ENCODE results near the gene ZNF175. TPM values are rescaled to one million over a fixed set of nuclear protein-coding genes. Genes with fewer than 3 reads are reported as not detected.
A peak's percentile ranks its signal among the peaks of the same experiment; 100 is the strongest.

The ZNF175 gene
- total RNA-seq, 2 experiments from 2014 or later: 7.1 to 7.9 TPM

DNA sequence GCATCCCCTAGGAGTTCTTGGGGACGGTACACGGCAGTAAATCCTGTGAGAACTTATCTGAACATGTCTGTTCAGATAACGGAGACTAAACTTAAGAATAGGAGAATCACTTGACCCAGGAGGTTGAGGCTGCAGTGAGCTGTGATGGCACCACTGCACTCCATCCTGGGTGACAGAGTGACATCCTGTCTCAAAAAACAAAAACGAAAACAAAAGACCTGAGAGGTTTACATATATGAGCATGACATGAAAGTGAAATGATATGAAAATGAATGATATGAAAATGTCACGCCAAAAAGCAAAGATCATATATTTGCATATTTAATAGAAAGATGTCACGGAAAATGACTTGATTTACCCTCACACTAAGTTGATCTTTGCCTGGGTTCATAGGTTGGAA, 5.8 kb downstream of the ZNF175 start:
- Mint-ChIP-seq H3K9me3 (peaks cover 1% of the 10 kb centered on the region), H3K27ac (no peak overlapping the region), H3K4me1 (ENCODE audit: low read depth) (peaks cover 22% of the 10 kb centered on the region), H3K27me3 (no peaks in the 10 kb centered on the region), H3K36me3 (peaks cover 68% of the 10 kb centered on the region), H3K4me3 (no peak overlapping the region)
- DNase-seq: no peak
- POLR2A ChIA-PET: no interaction called here
- intact Hi-C loops (cut with micrococcal nuclease): loop anchor here (10.0 kb wide), 2 partner anchors 78 to 102 kb away; partner anchors contain the start of gene CEACAM18
- CTCF ChIA-PET: interaction anchor here (0.6 kb wide), 1 partner anchor 56 kb away, joined by 4 read pairs; no protein-coding TSS in a partner anchor

DNA sequence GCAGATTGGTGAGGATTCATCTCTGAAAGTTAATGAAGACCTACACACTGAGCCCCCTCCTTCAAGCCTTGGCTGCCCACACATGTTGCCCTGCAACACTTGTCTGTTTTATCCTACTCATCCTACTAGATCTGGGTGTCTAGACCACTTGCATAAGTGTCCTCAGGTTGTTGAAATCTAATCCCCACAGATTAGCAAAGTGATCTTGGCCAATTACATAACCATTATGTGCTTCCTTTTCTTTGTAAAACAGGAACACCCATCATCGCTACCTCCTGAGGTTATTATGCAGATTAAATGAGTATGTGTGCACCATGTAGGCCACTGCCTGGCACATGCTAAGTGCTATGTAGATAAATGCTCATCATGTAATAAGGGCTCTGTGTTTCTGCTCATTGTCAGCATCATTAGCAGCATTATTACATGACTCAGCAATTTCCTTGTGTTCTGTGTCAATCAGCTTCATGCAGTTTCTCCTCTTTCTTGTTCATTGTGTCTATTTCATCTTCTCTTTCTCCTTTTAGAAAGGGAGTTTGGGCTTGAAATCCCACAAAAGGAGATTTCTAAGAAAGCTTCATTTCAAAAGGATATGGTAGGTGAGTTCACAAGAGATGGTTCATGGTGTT, 15.1 kb downstream of the ZNF175 start:
- Mint-ChIP-seq H3K9me3 (peaks cover 74% of the 10 kb centered on the region), H3K4me3 (no peak overlapping the region), H3K27ac (no peak overlapping the region), H3K27me3 (no peaks in the 10 kb centered on the region), H3K4me1 (ENCODE audit: low read depth) (no peaks in the 10 kb centered on the region), H3K36me3 (peaks cover 75% of the 10 kb centered on the region)
- DNase-seq: no peak
- intact Hi-C loops (cut with micrococcal nuclease): no loop called here
- POLR2A ChIA-PET: no interaction called here
- CTCF ChIA-PET: interaction anchor here (0.8 kb wide), 1 partner anchor 113 kb away, joined by 3 read pairs; no protein-coding TSS in a partner anchor

DNA sequence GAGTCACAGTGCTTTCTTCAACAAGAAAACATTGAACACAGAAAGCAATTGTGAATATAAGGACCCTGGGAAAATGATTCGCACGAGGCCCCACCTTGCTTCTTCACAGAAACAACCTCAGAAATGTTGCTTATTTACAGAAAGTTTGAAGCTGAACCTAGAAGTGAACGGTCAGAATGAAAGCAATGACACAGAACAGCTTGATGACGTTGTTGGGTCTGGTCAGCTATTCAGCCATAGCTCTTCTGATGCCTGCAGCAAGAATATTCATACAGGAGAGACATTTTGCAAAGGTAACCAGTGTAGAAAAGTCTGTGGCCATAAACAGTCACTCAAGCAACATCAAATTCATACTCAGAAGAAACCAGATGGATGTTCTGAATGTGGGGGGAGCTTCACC, 15.7 kb downstream of the ZNF175 start:
- Mint-ChIP-seq H3K36me3 (peaks cover 69% of the 10 kb centered on the region), H3K27ac (no peak overlapping the region), H3K9me3 (peaks cover 75% of the 10 kb centered on the region), H3K4me1 (ENCODE audit: low read depth) (no peaks in the 10 kb centered on the region), H3K4me3 (no peak overlapping the region), H3K27me3 (no peaks in the 10 kb centered on the region)
- no peak for DNase-seq
- CTCF ChIA-PET: interaction anchor here (0.8 kb wide), 1 partner anchor 113 kb away, joined by 3 read pairs; no protein-coding TSS in a partner anchor
- POLR2A ChIA-PET: no interaction called here
- intact Hi-C loops (cut with micrococcal nuclease): no loop called here

DNA sequence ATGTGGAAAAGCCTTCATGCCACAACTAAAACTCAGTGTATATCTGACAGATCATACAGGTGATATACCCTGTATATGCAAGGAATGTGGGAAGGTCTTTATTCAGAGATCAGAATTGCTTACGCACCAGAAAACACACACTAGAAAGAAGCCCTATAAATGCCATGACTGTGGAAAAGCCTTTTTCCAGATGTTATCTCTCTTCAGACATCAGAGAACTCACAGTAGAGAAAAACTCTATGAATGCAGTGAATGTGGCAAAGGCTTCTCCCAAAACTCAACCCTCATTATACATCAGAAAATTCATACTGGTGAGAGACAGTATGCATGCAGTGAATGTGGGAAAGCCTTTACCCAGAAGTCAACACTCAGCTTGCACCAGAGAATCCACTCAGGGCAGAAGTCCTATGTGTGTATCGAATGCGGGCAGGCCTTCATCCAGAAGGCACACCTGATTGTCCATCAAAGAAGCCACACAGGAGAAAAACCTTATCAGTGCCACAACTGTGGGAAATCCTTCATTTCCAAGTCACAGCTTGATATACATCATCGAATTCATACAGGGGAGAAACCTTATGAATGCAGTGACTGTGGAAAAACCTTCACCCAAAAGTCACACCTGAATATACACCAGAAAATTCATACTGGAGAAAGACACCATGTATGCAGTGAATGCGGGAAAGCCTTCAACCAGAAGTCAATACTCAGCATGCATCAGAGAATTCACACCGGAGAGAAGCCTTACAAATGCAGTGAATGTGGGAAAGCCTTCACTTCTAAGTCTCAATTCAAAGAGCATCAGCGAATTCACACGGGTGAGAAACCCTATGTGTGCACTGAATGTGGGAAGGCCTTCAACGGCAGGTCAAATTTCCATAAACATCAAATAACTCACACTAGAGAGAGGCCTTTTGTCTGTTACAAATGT, 16.4 kb downstream of the ZNF175 start:
- H3K27ac Mint-ChIP-seq: no peak overlapping the region
- H3K4me3 Mint-ChIP-seq: no peak overlapping the region
- CTCF ChIA-PET: interaction anchor here (0.8 kb wide), 1 partner anchor 114 kb away, joined by 3 read pairs; no protein-coding TSS in a partner anchor
- H3K4me1 Mint-ChIP-seq (ENCODE audit: low read depth): no peaks in the 10 kb centered on the region
- no peaks in the 10 kb centered on the region for H3K27me3 Mint-ChIP-seq
- no peak for DNase-seq
- intact Hi-C loops (cut with micrococcal nuclease): no loop called here
- peaks cover 62% of the 10 kb centered on the region for H3K36me3 Mint-ChIP-seq
- peaks cover 73% of the 10 kb centered on the region for H3K9me3 Mint-ChIP-seq
- POLR2A ChIA-PET: no interaction called here

GRCh38 chr19:51589511-51589910, 18.4 kb downstream of the ZNF175 start:
- intact Hi-C loops (cut with micrococcal nuclease): no loop called here
- Mint-ChIP-seq H3K9me3 (peaks cover 59% of the 10 kb centered on the region), H3K27me3 (no peaks in the 10 kb centered on the region), H3K36me3 (peaks cover 42% of the 10 kb centered on the region), H3K4me1 (ENCODE audit: low read depth) (peaks cover 11% of the 10 kb centered on the region), H3K27ac (no peak overlapping the region), H3K4me3 (no peak overlapping the region)
- ChIA-PET CTCF (no interaction called here), POLR2A (no interaction called here)
- DNase-seq: no peak

GRCh38 chr19:51590441-51590840, 19.4 kb downstream of the ZNF175 start:
- ChIA-PET CTCF (interaction anchor here (1.2 kb wide), 1 partner anchor 118 kb away, joined by 3 read pairs; no protein-coding TSS in a partner anchor), POLR2A (no interaction called here)
- peaks cover 34% of the 10 kb centered on the region for H3K36me3 Mint-ChIP-seq
- no peak for DNase-seq
- H3K4me3 Mint-ChIP-seq: no peak overlapping the region
- peaks cover 16% of the 10 kb centered on the region for H3K4me1 Mint-ChIP-seq (ENCODE audit: low read depth)
- H3K9me3 Mint-ChIP-seq: peaks cover 51% of the 10 kb centered on the region
- intact Hi-C loops (cut with micrococcal nuclease): loop anchor here (10.0 kb wide), 1 partner anchor 196 kb away; the partner anchor contains the start of gene C19orf84
- no peak overlapping the region for H3K27ac Mint-ChIP-seq
- H3K27me3 Mint-ChIP-seq: no peaks in the 10 kb centered on the region

DNA sequence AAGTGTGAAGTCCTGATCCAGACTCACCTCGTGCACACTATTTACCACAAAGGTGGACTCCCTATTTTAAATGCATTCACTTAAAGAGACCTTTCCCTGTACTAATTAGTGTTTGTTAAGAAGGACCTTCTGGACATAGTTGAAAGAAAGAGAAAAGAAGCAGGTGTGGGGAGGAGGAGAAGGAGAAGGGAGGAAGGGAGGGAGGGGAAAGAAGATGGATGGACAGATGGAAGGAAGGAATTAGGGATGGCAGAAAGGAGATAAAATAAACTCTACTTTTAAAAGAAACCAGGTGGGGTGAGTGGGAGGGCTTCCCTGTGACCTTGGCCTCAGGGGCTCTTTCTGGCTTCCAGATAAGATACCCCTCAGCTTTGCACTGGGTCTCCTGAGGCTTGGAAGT, 21.4 kb downstream of the ZNF175 start:
- no peak overlapping the region for H3K27ac Mint-ChIP-seq
- CTCF ChIA-PET: no interaction called here
- DNase-seq: no peak
- H3K36me3 Mint-ChIP-seq: peaks cover 13% of the 10 kb centered on the region
- H3K9me3 Mint-ChIP-seq: peaks cover 31% of the 10 kb centered on the region
- POLR2A ChIA-PET: no interaction called here
- intact Hi-C loops (cut with micrococcal nuclease): loop anchor here (10.0 kb wide), 1 partner anchor 198 kb away; the partner anchor contains the start of gene C19orf84
- peaks cover 16% of the 10 kb centered on the region for H3K4me1 Mint-ChIP-seq (ENCODE audit: low read depth)
- no peaks in the 10 kb centered on the region for H3K27me3 Mint-ChIP-seq
- peak overlapping the region; percentile 27 for H3K4me3 Mint-ChIP-seq

GRCh38 chr19:51593138-51593890, 22.2 kb downstream of the ZNF175 start:
- peaks cover 3% of the 10 kb centered on the region for H3K27me3 Mint-ChIP-seq
- H3K9me3 Mint-ChIP-seq: peaks cover 23% of the 10 kb centered on the region
- ChIA-PET CTCF (no interaction called here), POLR2A (no interaction called here)
- H3K4me3 Mint-ChIP-seq: peak overlapping the region; percentile 81
- DNase-seq: no peak
- intact Hi-C loops (cut with micrococcal nuclease): loop anchor here (10.0 kb wide), 1 partner anchor 199 kb away; the partner anchor contains the start of gene C19orf84
- H3K27ac Mint-ChIP-seq: no peak overlapping the region
- H3K4me1 Mint-ChIP-seq (ENCODE audit: low read depth): peaks cover 16% of the 10 kb centered on the region
- H3K36me3 Mint-ChIP-seq: peaks cover 9% of the 10 kb centered on the region

DNA sequence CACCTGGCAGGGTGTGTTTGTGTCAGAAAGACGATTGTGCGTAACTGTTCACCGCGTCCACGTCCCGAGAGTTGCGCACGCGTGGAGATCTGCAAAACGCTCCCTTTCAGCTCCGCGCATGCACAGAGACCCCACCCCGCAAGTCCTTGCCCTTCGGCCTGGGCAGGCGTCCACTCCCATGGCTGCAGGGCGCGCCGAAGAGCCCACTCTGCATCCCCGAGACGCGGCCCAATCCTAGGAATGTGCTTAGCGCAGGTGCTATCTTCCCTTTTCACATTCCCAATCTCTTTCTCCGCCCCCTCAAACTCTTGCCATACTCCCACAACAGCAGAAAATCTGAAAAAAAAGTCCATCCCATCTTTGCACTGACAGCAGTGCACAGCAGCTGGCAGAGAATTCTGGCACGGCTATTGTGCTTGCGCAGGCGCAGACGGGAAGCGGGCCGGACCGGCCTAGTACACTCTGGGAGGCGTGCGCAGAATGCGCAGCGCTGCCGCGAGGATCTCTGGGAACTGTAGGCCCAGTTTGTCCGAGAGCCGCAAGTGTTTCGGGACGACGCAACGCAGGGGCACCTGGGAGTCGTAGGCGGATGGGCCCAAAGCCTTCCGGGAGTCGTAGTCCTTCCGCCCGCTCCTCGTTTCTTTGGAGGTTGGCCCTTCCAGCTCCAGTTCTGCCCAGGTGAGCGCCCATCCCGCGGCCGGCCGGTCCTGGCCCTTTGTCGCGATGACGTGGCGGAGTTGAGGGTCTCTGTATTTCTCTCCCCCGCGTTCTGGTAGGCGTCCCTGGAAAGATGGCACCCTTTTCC, 23.1 kb downstream of the ZNF175 start:
- ChIA-PET CTCF (interaction anchor here (1.9 kb wide), 1 partner anchor 63 kb away, joined by 7 read pairs; no protein-coding TSS in a partner anchor), POLR2A (no interaction called here)
- H3K27me3 Mint-ChIP-seq: peaks cover 3% of the 10 kb centered on the region

GRCh38 chr19:51594774-51595109, 23.7 kb downstream of the ZNF175 start:
- ChIA-PET POLR2A (no interaction called here), CTCF (interaction anchor here (1.9 kb wide), 1 partner anchor 62 kb away, joined by 7 read pairs; no protein-coding TSS in a partner anchor)
- H3K9me3 Mint-ChIP-seq: peaks cover 13% of the 10 kb centered on the region
- H3K36me3 Mint-ChIP-seq: peaks cover 2% of the 10 kb centered on the region
- H3K27ac Mint-ChIP-seq: peak overlapping the region; percentile 13
- peak overlapping the region; percentile 81 for H3K4me3 Mint-ChIP-seq
- intact Hi-C loops (cut with micrococcal nuclease): loop anchor here (1.0 to 10.0 kb wide), 2 partner anchors 23 to 200 kb away; partner anchors contain the start of genes C19orf84 and ZNF175
- H3K27me3 Mint-ChIP-seq: peaks cover 3% of the 10 kb centered on the region
- no peak for DNase-seq
- H3K4me1 Mint-ChIP-seq (ENCODE audit: low read depth): peaks cover 16% of the 10 kb centered on the region

More for the DNA sequence above, 23.1 kb downstream of the ZNF175 start:
- DNase-seq: peak; percentile 97
- intact Hi-C loops (cut with micrococcal nuclease): loop anchor here (1.0 to 10.0 kb wide), 2 partner anchors 23 to 199 kb away; partner anchors contain the start of genes C19orf84 and ZNF175
- H3K9me3 Mint-ChIP-seq: peaks cover 17% of the 10 kb centered on the region
- H3K27ac Mint-ChIP-seq: peak overlapping the region; percentile 13
- H3K4me3 Mint-ChIP-seq: peak overlapping the region; percentile 81
- H3K4me1 Mint-ChIP-seq (ENCODE audit: low read depth): peaks cover 16% of the 10 kb centered on the region
- H3K36me3 Mint-ChIP-seq: peaks cover 7% of the 10 kb centered on the region

All from activated CD4-positive, alpha-beta memory T cell treated with anti-CD3 and anti-CD28 coated beads for 36 hours (primary cell).